Suprapubic skin (tissue), 4 donors: ENCODE results near the gene FKBP10.

Experiments
- EP300 ChIP-seq: sonication (generic); formaldehyde crosslinking; IDR thresholded peaks from one replicate; pipeline ENCODE4 v1.6.1; 2017; ENCODE audit warnings: antibody characterized with exemption
- POLR2AphosphoS5 ChIP-seq, 3 donors: sonication (generic); formaldehyde crosslinking; IDR thresholded peaks; one replicate each; pipeline ENCODE4 v1.6.1; 2017; ENCODE audit warnings: antibody characterized with exemption in 3 of 3
- TF ChIP-seq, protein P1 (sequence below), 2 donors: fragments of 200-600 bp in 1 of 2; fragments of 450-650 bp in 1 of 2; sonication (generic) in 1 of 2; IDR thresholded peaks; one replicate each; pipeline ENCODE4 v1.5.1; 2016 to 2019; ENCODE audit warnings: antibody characterized with exemption in 2 of 2, mild to moderate bottlenecking in 1 of 2, moderate library complexity in 1 of 2

DNA sequence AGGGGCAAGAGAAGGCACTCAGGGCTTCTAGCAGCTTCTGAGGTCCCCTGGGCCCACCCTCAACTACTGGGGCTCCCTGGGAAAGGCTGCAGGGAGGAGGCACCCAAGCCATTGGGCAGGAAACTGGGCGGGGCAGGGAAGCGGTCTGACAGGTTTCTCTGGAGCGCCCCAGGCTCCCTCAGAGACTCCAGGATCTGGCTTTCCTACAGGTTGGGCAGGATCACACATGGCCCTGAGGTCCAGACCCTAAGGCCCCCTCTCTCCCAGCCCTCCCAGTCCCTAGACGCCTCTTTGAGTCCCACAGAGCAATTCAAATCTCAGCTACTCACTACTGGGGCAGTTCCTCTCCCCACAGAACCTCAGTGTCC, 40.6 kb upstream of the FKBP10 start:
- no peak for TF ChIP-seq POLR2AphosphoS5 (IDR thresholded peaks at IDR 0.05)
- TF ChIP-seq, protein P1, sequence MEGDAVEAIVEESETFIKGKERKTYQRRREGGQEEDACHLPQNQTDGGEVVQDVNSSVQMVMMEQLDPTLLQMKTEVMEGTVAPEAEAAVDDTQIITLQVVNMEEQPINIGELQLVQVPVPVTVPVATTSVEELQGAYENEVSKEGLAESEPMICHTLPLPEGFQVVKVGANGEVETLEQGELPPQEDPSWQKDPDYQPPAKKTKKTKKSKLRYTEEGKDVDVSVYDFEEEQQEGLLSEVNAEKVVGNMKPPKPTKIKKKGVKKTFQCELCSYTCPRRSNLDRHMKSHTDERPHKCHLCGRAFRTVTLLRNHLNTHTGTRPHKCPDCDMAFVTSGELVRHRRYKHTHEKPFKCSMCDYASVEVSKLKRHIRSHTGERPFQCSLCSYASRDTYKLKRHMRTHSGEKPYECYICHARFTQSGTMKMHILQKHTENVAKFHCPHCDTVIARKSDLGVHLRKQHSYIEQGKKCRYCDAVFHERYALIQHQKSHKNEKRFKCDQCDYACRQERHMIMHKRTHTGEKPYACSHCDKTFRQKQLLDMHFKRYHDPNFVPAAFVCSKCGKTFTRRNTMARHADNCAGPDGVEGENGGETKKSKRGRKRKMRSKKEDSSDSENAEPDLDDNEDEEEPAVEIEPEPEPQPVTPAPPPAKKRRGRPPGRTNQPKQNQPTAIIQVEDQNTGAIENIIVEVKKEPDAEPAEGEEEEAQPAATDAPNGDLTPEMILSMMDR (IDR thresholded peaks at IDR 0.05), result no peak
- no peak for TF ChIP-seq EP300
